KOPT-K1 (cell line): ENCODE measurements around the gene CERS3.

Experiments
- H3K27ac ChIP-seq: fragments of 200-600 bp; sonication (generic); 2 replicates; pipeline ENCODE4 v1.5.1; 2016; ENCODE audit warnings: antibody characterized with exemption, mild to moderate bottlenecking, low read depth, low read length; ENCODE audit not compliant: poor library complexity, severe bottlenecking
- H3K36me3 ChIP-seq: fragments of 200-600 bp; sonication (generic); 2 replicates; pipeline ENCODE4 v1.5.1; 2017; ENCODE audit warnings: antibody characterized with exemption, mild to moderate bottlenecking, low read length, moderate library complexity; ENCODE audit not compliant: insufficient read depth
- H3K9me3 ChIP-seq: fragments of 200-600 bp; sonication (generic); 2 replicates; pipeline ENCODE4 v1.5.1; 2017; ENCODE audit warnings: antibody characterized with exemption, low read length, mild to moderate bottlenecking; ENCODE audit not compliant: insufficient read depth, poor library complexity, severe bottlenecking

The CERS3 gene

GRCh38 chr15:100515758-100516157, 13.0 kb downstream of the CERS3 start:
- Histone ChIP-seq H3K27ac (no peak overlapping the region), H3K9me3 (no peaks in the 10 kb centered on the region), H3K36me3 (no peaks in the 10 kb centered on the region)

GRCh38 chr15:100508641-100509300, 20.0 kb downstream of the CERS3 start:
- Histone ChIP-seq H3K9me3 (no peaks in the 10 kb centered on the region), H3K27ac (no peak overlapping the region), H3K36me3 (no peaks in the 10 kb centered on the region)

- Histone ChIP-seq H3K9me3 (no peaks in the 10 kb centered on the region), H3K27ac (no peak overlapping the region), H3K36me3 (no peaks in the 10 kb centered on the region)
These were observed 26.1 kb downstream of the CERS3 start for GRCh38 chr15:100502651-100503050.

GRCh38 chr15:100501117-100501516, 27.6 kb downstream of the CERS3 start:
- H3K36me3 ChIP-seq, result no peaks in the 10 kb centered on the region
- no peak overlapping the region for H3K27ac ChIP-seq
- no peaks in the 10 kb centered on the region for H3K9me3 ChIP-seq

GRCh38 chr15:100500226-100500990, 28.3 kb downstream of the CERS3 start:
- H3K36me3 ChIP-seq, result no peaks in the 10 kb centered on the region
- H3K27ac ChIP-seq, result no peak overlapping the region
- H3K9me3 ChIP-seq, result no peaks in the 10 kb centered on the region

GRCh38 chr15:100495861-100496260, 32.9 kb downstream of the CERS3 start:
- no peaks in the 10 kb centered on the region for H3K9me3 ChIP-seq
- no peaks in the 10 kb centered on the region for H3K36me3 ChIP-seq
- no peak overlapping the region for H3K27ac ChIP-seq

GRCh38 chr15:100493213-100493612, 35.5 kb downstream of the CERS3 start:
- H3K36me3 ChIP-seq, result no peaks in the 10 kb centered on the region
- no peak overlapping the region for H3K27ac ChIP-seq
- no peaks in the 10 kb centered on the region for H3K9me3 ChIP-seq

GRCh38 chr15:100484443-100484842, 44.3 kb downstream of the CERS3 start:
- Histone ChIP-seq H3K9me3 (no peaks in the 10 kb centered on the region), H3K36me3 (no peaks in the 10 kb centered on the region), H3K27ac (no peak overlapping the region)

GRCh38 chr15:100483370-100483769, 45.4 kb downstream of the CERS3 start:
- Histone ChIP-seq H3K9me3 (peaks cover 6% of the 10 kb centered on the region), H3K27ac (no peak overlapping the region), H3K36me3 (no peaks in the 10 kb centered on the region)

- H3K36me3 ChIP-seq, result no peaks in the 10 kb centered on the region
- H3K27ac ChIP-seq, result no peak overlapping the region
- H3K9me3 ChIP-seq, result peaks cover 15% of the 10 kb centered on the region
These were observed 51.9 kb downstream of the CERS3 start for GRCh38 chr15:100476805-100477204.

GRCh38 chr15:100472736-100473135, 56.0 kb downstream of the CERS3 start:
- Histone ChIP-seq H3K9me3 (peaks cover 3% of the 10 kb centered on the region), H3K27ac (no peak overlapping the region), H3K36me3 (no peaks in the 10 kb centered on the region)

GRCh38 chr15:100471933-100472332, 56.8 kb downstream of the CERS3 start:
- H3K27ac ChIP-seq, result no peak overlapping the region
- no peaks in the 10 kb centered on the region for H3K9me3 ChIP-seq
- no peaks in the 10 kb centered on the region for H3K36me3 ChIP-seq

- H3K9me3 ChIP-seq, result no peaks in the 10 kb centered on the region
- no peak overlapping the region for H3K27ac ChIP-seq
These were observed 60.5 kb downstream of the CERS3 start for GRCh38 chr15:100468285-100468684.

GRCh38 chr15:100466073-100466472, 62.7 kb downstream of the CERS3 start:
- H3K9me3 ChIP-seq, result no peaks in the 10 kb centered on the region
- H3K27ac ChIP-seq, result no peak overlapping the region
- no peaks in the 10 kb centered on the region for H3K36me3 ChIP-seq

More at GRCh38 chr15:100468285-100468684, 60.5 kb downstream of the CERS3 start:
- H3K36me3 ChIP-seq, result no peaks in the 10 kb centered on the region

- Histone ChIP-seq H3K9me3 (no peaks in the 10 kb centered on the region), H3K27ac (no peak overlapping the region), H3K36me3 (no peaks in the 10 kb centered on the region)
These were observed 63.9 kb downstream of the CERS3 start for GRCh38 chr15:100464888-100465287.

GRCh38 chr15:100464256-100464655, 64.5 kb downstream of the CERS3 start:
- H3K27ac ChIP-seq, result no peak overlapping the region
- no peaks in the 10 kb centered on the region for H3K9me3 ChIP-seq

More at GRCh38 chr15:100464256-100464655, 64.5 kb downstream of the CERS3 start:
- no peaks in the 10 kb centered on the region for H3K36me3 ChIP-seq
